Gastroesophageal sphincter (tissue), 4 donors: Measurements from ENCODE around the gene DICER1. TPM values are rescaled to one million over a fixed set of nuclear protein-coding genes. Genes with fewer than 3 reads are reported as not detected.

Experiments
- ATAC-seq: fragments of 150-250 bp; one replicate; pipeline ENCODE4 v1.9.1; 2016; ENCODE audit warnings: mild to moderate bottlenecking, moderate library complexity
- H3K27ac ChIP-seq, 4 donors: fragments of 200-600 bp; sonication (generic) in 3 of 4; 1 replicate in 3 of 4; 2 replicates in 1 of 4; pipeline ENCODE4 v1.5.1; 2016 to 2019
- H3K27me3 ChIP-seq: fragments of 200-600 bp; sonication (generic); one replicate; pipeline ENCODE4 v1.5.1; 2019
- H3K36me3 ChIP-seq, 2 donors: fragments of 200-600 bp; sonication (generic); one replicate each; pipeline ENCODE4 v1.5.1; 2019; ENCODE audit warnings: control low read depth in 1 of 2
- H3K4me1 ChIP-seq, 3 donors: fragments of 200-600 bp; sonication (generic); 1 replicate in 2 of 3; 2 replicates in 1 of 3; pipeline ENCODE4 v1.5.1; 2016 to 2019; ENCODE audit warnings: control low read depth in 2 of 3
- H3K4me3 ChIP-seq, 2 donors: fragments of 200-600 bp; sonication (generic); one replicate each; pipeline ENCODE4 v1.5.1; 2019; ENCODE audit warnings: mild to moderate bottlenecking in 1 of 2, moderate library complexity in 1 of 2
- H3K9me3 ChIP-seq, 3 donors: fragments of 200-600 bp; sonication (generic); one replicate each; pipeline ENCODE4 v1.5.1; 2017 to 2019; ENCODE audit warnings: control low read depth in 2 of 3
- CTCF ChIP-seq, 4 experiments: fragments of 200-600 bp in 2 of 4; fragments of 450-650 bp in 2 of 4; sonication (generic) in 1 of 4; IDR thresholded peaks; one replicate each; pipeline ENCODE4 v1.5.1; 2017 to 2019; ENCODE audit warnings: antibody characterized with exemption in 4 of 4, mild to moderate bottlenecking in 2 of 4, moderate library complexity in 2 of 4
- EP300 ChIP-seq: sonication (generic); formaldehyde crosslinking; IDR thresholded peaks from one replicate; pipeline ENCODE4 v1.6.1; 2017; ENCODE audit warnings: antibody characterized with exemption, mild to moderate bottlenecking
- POLR2A ChIP-seq, 2 donors: fragments of 450-650 bp; IDR thresholded peaks; one replicate each; pipeline ENCODE4 v1.6.1; 2017; ENCODE audit warnings: antibody characterized with exemption in 2 of 2, mild to moderate bottlenecking in 2 of 2, moderate library complexity in 1 of 2
- POLR2AphosphoS5 ChIP-seq: sonication (generic); formaldehyde crosslinking; IDR thresholded peaks from one replicate; pipeline ENCODE4 v1.6.1; 2017; ENCODE audit warnings: antibody characterized with exemption
- WGBS, 2 donors: methylation state at CpG; one replicate each; pipeline ENCODE4 v1.1.5; 2018; ENCODE audit warnings: low coverage in 1 of 2; 5-methylcytosine and 5-hydroxymethylcytosine counted together
- total RNA-seq, 4 donors: library from RNA; depleted of rRNA; stranded (reverse); fragments of >200 nt; gene quantifications; one replicate each; pipeline ENCODE4 v1.1.0, GENCODE V29; 2016

DICER1 gene
- total RNA-seq, 4 donors from 2014 or later, result 57.5 to 74.9 (median 68.6) TPM

GRCh38 chr14:95078867-95079266 is 78.5 kb downstream of the DICER1 start:
- ATAC-seq, result no peak
- Histone ChIP-seq H3K27me3 (no peaks in the 10 kb centered on the region), H3K36me3 (no peaks in the 10 kb centered on the region), H3K27ac (no peak overlapping the region), H3K4me3 (no peak overlapping the region), H3K4me1 (no peaks in the 10 kb centered on the region), H3K9me3 (no peaks in the 10 kb centered on the region)
- 67 to 82% methylated on average over 2 to 3 of the region's 3 CpGs for WGBS, 2 donors
- TF ChIP-seq POLR2A (IDR thresholded peaks at IDR 0.05) (no peak), EP300 (no peak), POLR2AphosphoS5 (no peak), CTCF (IDR thresholded peaks at IDR 0.05) (no peak)

- Histone ChIP-seq H3K36me3 (no peaks in the 10 kb centered on the region), H3K27me3 (no peaks in the 10 kb centered on the region), H3K9me3 (no peaks in the 10 kb centered on the region), H3K27ac (no peak overlapping the region), H3K4me1 (peaks cover 0 to 4% (median 0%) of the 10 kb centered on the region in 3 donors), H3K4me3 (no peak overlapping the region)
- no peak for ATAC-seq
- TF ChIP-seq CTCF (IDR thresholded peaks at IDR 0.05) (no peak), POLR2A (IDR thresholded peaks at IDR 0.05) (no peak), POLR2AphosphoS5 (no peak), EP300 (no peak)
- 88 to 89% methylated on average over 4 to 5 of the region's 7 CpGs for WGBS, 2 donors
Observed at GRCh38 chr14:95077345-95077744, 80.0 kb downstream of the DICER1 start.

- Histone ChIP-seq H3K27ac (no peak overlapping the region), H3K27me3 (peaks cover 4% of the 10 kb centered on the region), H3K36me3 (no peaks in the 10 kb centered on the region), H3K4me1 (peaks cover 0 to 10% (median 0%) of the 10 kb centered on the region in 3 donors), H3K9me3 (no peaks in the 10 kb centered on the region), H3K4me3 (no peak overlapping the region)
- no peak for TF ChIP-seq POLR2A (IDR thresholded peaks at IDR 0.05)
- TF ChIP-seq POLR2AphosphoS5, result no peak
- TF ChIP-seq CTCF (IDR thresholded peaks at IDR 0.05), result no peak
- no peak for TF ChIP-seq EP300
- WGBS, 2 donors, result 87 to 100% methylated on average over 2 of the region's 2 CpGs
- ATAC-seq, result no peak
Observed at GRCh38 chr14:95075789-95076188, 81.5 kb downstream of the DICER1 start.

GRCh38 chr14:95073947-95074346 is 83.4 kb downstream of the DICER1 start:
- no peak overlapping the region for H3K4me3 ChIP-seq
- H3K9me3 ChIP-seq, result no peaks in the 10 kb centered on the region
- 94 to 96% methylated on average over 2 to 3 of the region's 3 CpGs for WGBS, 2 donors
- peaks cover 0 to 10% (median 0%) of the 10 kb centered on the region in 3 donors for H3K4me1 ChIP-seq
- no peaks in the 10 kb centered on the region for H3K36me3 ChIP-seq
- TF ChIP-seq POLR2A (IDR thresholded peaks at IDR 0.05) (no peak), EP300 (no peak), POLR2AphosphoS5 (no peak), CTCF (IDR thresholded peaks at IDR 0.05) (no peak)
- H3K27me3 ChIP-seq, result peaks cover 17% of the 10 kb centered on the region
- H3K27ac ChIP-seq, result no peak overlapping the region
- ATAC-seq, result no peak

- H3K4me3 ChIP-seq, result no peak overlapping the region
- 41 to 57% methylated on average over 8 of the region's 8 CpGs for WGBS, 2 donors
- H3K27ac ChIP-seq, result no peak overlapping the region
- H3K9me3 ChIP-seq, result no peaks in the 10 kb centered on the region
- no peaks in the 10 kb centered on the region for H3K36me3 ChIP-seq
- ATAC-seq, result no peak
- peaks cover 0 to 10% (median 0%) of the 10 kb centered on the region in 3 donors for H3K4me1 ChIP-seq
- peaks cover 26% of the 10 kb centered on the region for H3K27me3 ChIP-seq
- TF ChIP-seq POLR2AphosphoS5, result no peak
- no peak for TF ChIP-seq POLR2A (IDR thresholded peaks at IDR 0.05)
- TF ChIP-seq CTCF (IDR thresholded peaks at IDR 0.05), result no peak
- no peak for TF ChIP-seq EP300
Observed at GRCh38 chr14:95072310-95072905, 84.9 kb downstream of the DICER1 start.
